ENCODE results near the gene PCARE. TPM values are rescaled to one million over a fixed set of nuclear protein-coding genes. Genes with fewer than 3 reads are reported as not detected.

Gene PCARE
- total and polyA plus RNA-seq, 2 experiments from 2014 or later = 2.2 TPM; not detected in 1

- Histone ChIP-seq H3K79me2 (no peaks in the 10 kb centered on the region), H3K4me2 (no peak overlapping the region), H2AFZ (no peak overlapping the region), H3K36me3 (replicated peaks; ENCODE audit: insufficient read depth, low read depth) (no peaks in the 10 kb centered on the region), H3K4me1 (ENCODE audit: insufficient read depth) (no peaks in the 10 kb centered on the region), H3K9me3 (ENCODE audit: low read depth) (no peaks in the 10 kb centered on the region), H4K20me1 (ENCODE audit: insufficient read depth, poor library complexity, severe bottlenecking) (no peaks in the 10 kb centered on the region), H3K27me3 (no peaks in the 10 kb centered on the region), H3K9me2 (replicated peaks; ENCODE audit: insufficient read depth) (no peaks in the 10 kb centered on the region), H3K27ac (no peak overlapping the region), H3K4me3 (no peak overlapping the region)
- no peak for TF ChIP-seq CTCF (IDR thresholded peaks at IDR 0.05; ENCODE audit: poor library complexity)
- TF ChIP-seq EZH2 (IDR thresholded peaks at IDR 0.05; ENCODE audit: borderline replicate concordance) = no peak
- no peak for TF ChIP-seq EZH2phosphoT487 (IDR thresholded peaks at IDR 0.05; ENCODE audit: low read depth, severe bottlenecking, unreplicated experiment)
- no peak for DNase-seq (ENCODE audit: low spot score)
- WGBS (ENCODE audit: low lambda C conversion rate, missing lambda C conversion rate) = over 99% methylated on average over 8 of the region's 8 CpGs
Observed at GRCh38 chr2:29072251-29072650, 2.1 kb downstream of the PCARE start.

GRCh38 chr2:29071032-29071975, 3.0 kb downstream of the PCARE start:
- no peak overlapping the region for H3K27ac ChIP-seq
- no peaks in the 10 kb centered on the region for H3K36me3 ChIP-seq (replicated peaks; ENCODE audit: insufficient read depth, low read depth)
- no peaks in the 10 kb centered on the region for H3K27me3 ChIP-seq
- DNase-seq (ENCODE audit: low spot score) = no peak
- WGBS (ENCODE audit: low lambda C conversion rate, missing lambda C conversion rate) = 93% methylated on average over 16 of the region's 19 CpGs
- H3K4me3 ChIP-seq = no peak overlapping the region
- H3K79me2 ChIP-seq = no peaks in the 10 kb centered on the region
- no peaks in the 10 kb centered on the region for H3K4me1 ChIP-seq (ENCODE audit: insufficient read depth)
- H4K20me1 ChIP-seq (ENCODE audit: insufficient read depth, poor library complexity, severe bottlenecking) = no peaks in the 10 kb centered on the region
- no peaks in the 10 kb centered on the region for H3K9me3 ChIP-seq (ENCODE audit: low read depth)
- H3K9me2 ChIP-seq (replicated peaks; ENCODE audit: insufficient read depth) = no peaks in the 10 kb centered on the region
- TF ChIP-seq EZH2 (IDR thresholded peaks at IDR 0.05; ENCODE audit: borderline replicate concordance) (no peak), CTCF (IDR thresholded peaks at IDR 0.05; ENCODE audit: poor library complexity) (no peak), EZH2phosphoT487 (IDR thresholded peaks at IDR 0.05; ENCODE audit: low read depth, severe bottlenecking, unreplicated experiment) (no peak)
- no peak overlapping the region for H3K4me2 ChIP-seq
- no peak overlapping the region for H2AFZ ChIP-seq

GRCh38 chr2:29070526-29070925, 3.8 kb downstream of the PCARE start:
- no peak overlapping the region for H2AFZ ChIP-seq
- no peaks in the 10 kb centered on the region for H3K27me3 ChIP-seq
- H3K27ac ChIP-seq = no peak overlapping the region
- no peak overlapping the region for H3K4me3 ChIP-seq
- TF ChIP-seq EZH2phosphoT487 (IDR thresholded peaks at IDR 0.05; ENCODE audit: low read depth, severe bottlenecking, unreplicated experiment) (no peak), CTCF (IDR thresholded peaks at IDR 0.05; ENCODE audit: poor library complexity) (no peak), EZH2 (IDR thresholded peaks at IDR 0.05; ENCODE audit: borderline replicate concordance) (no peak)
- no peaks in the 10 kb centered on the region for H3K9me2 ChIP-seq (replicated peaks; ENCODE audit: insufficient read depth)
- H3K79me2 ChIP-seq = no peaks in the 10 kb centered on the region
- no peaks in the 10 kb centered on the region for H3K36me3 ChIP-seq (replicated peaks; ENCODE audit: insufficient read depth, low read depth)
- H4K20me1 ChIP-seq (ENCODE audit: insufficient read depth, poor library complexity, severe bottlenecking) = no peaks in the 10 kb centered on the region
- no peak overlapping the region for H3K4me2 ChIP-seq
- no peaks in the 10 kb centered on the region for H3K9me3 ChIP-seq (ENCODE audit: low read depth)
- no peak for DNase-seq (ENCODE audit: low spot score)
- peaks cover 1% of the 10 kb centered on the region for H3K4me1 ChIP-seq (ENCODE audit: insufficient read depth)
- whole genome bisulfite sequencing (ENCODE audit: low lambda C conversion rate, missing lambda C conversion rate) = 86% methylated on average over 12 of the region's 12 CpGs
